T1000 (cell line): ENCODE results near the gene TMEM135.

ENCODE experiments used
- DNase-seq: peaks from one replicate; lab custom pipeline; 2025; ENCODE audit warnings: mixed read lengths; lab: John Stamatoyannopoulos, UW

Gene TMEM135

GRCh38 chr11:87194985-87195820 lies 157.5 kb downstream of the TMEM135 start:
- DNase-seq, result no peak

GRCh38 chr11:87198266-87198881 lies 160.6 kb downstream of the TMEM135 start:
- no peak for DNase-seq

GRCh38 chr11:87201376-87201775 lies 163.6 kb downstream of the TMEM135 start:
- no peak for DNase-seq

GRCh38 chr11:87203907-87204602 lies 166.3 kb downstream of the TMEM135 start:
- DNase-seq, result no peak

GRCh38 chr11:87212891-87213290 lies 175.2 kb downstream of the TMEM135 start:
- no peak for DNase-seq

- DNase-seq, result no peak
Measured at GRCh38 chr11:87213444-87213843, 175.7 kb downstream of the TMEM135 start.

- no peak for DNase-seq
Measured at GRCh38 chr11:87215236-87215635, 177.5 kb downstream of the TMEM135 start.

GRCh38 chr11:87219266-87219665 lies 181.5 kb downstream of the TMEM135 start:
- DNase-seq, result no peak

GRCh38 chr11:87223816-87224215 lies 186.1 kb downstream of the TMEM135 start:
- DNase-seq, result no peak

GRCh38 chr11:87224486-87224885 lies 186.8 kb downstream of the TMEM135 start:
- no peak for DNase-seq

GRCh38 chr11:87228820-87229219 lies 191.1 kb downstream of the TMEM135 start:
- no peak for DNase-seq

GRCh38 chr11:87230995-87231394 lies 193.3 kb downstream of the TMEM135 start:
- DNase-seq, result no peak

- DNase-seq, result no peak
Measured at GRCh38 chr11:87232320-87232719, 194.6 kb downstream of the TMEM135 start.

- no peak for DNase-seq
Measured at GRCh38 chr11:87235366-87235765, 197.6 kb downstream of the TMEM135 start.

GRCh38 chr11:87236368-87236767 lies 198.6 kb downstream of the TMEM135 start:
- DNase-seq, result no peak

- no peak for DNase-seq
Measured at GRCh38 chr11:87239001-87239400, 201.3 kb downstream of the TMEM135 start.

GRCh38 chr11:87239531-87239930 lies 201.8 kb downstream of the TMEM135 start:
- no peak for DNase-seq

- DNase-seq, result no peak
Measured at GRCh38 chr11:87251560-87251959, 213.8 kb downstream of the TMEM135 start.

- DNase-seq, result no peak
Measured at GRCh38 chr11:87252869-87253268, 215.1 kb downstream of the TMEM135 start.

GRCh38 chr11:87254562-87254961 lies 216.8 kb downstream of the TMEM135 start:
- DNase-seq, result no peak

- DNase-seq, result no peak
Measured at GRCh38 chr11:87255589-87255988, 217.9 kb downstream of the TMEM135 start.

GRCh38 chr11:87256694-87257340 lies 219.1 kb downstream of the TMEM135 start:
- DNase-seq, result no peak
